GM21390 (cell line): ENCODE results near the gene SNX24.
"Not testable (repeated sequence)": the region's sequence is repeated elsewhere in the genome, so short reads cannot be mapped to it uniquely, and the experiment has no call there.

Experiments
- ATAC-seq: cut with Tn5 transposase; IDR thresholded peaks from one replicate; pipeline ENCODE4 v1.9.1; 2021; ENCODE audit not compliant: unreplicated experiment

SNX24 gene

GRCh38 chr5:122957457-122957856, 112.0 kb downstream of the SNX24 start:
- no peak for ATAC-seq

GRCh38 chr5:122959740-122960445, 114.5 kb downstream of the SNX24 start:
- no peak for ATAC-seq

- no peak for ATAC-seq
Observed at GRCh38 chr5:122963305-122963704, 117.9 kb downstream of the SNX24 start.

GRCh38 chr5:122965111-122965510, 119.7 kb downstream of the SNX24 start:
- ATAC-seq = no peak

GRCh38 chr5:122967085-122967484, 121.7 kb downstream of the SNX24 start:
- no peak for ATAC-seq

GRCh38 chr5:122967625-122968024, 122.2 kb downstream of the SNX24 start:
- ATAC-seq = peak; percentile 82

GRCh38 chr5:122968056-122968455, 122.6 kb downstream of the SNX24 start:
- not testable (repeated sequence) for ATAC-seq

GRCh38 chr5:122971333-122971732, 125.9 kb downstream of the SNX24 start:
- ATAC-seq = no peak

GRCh38 chr5:122972877-122973276, 127.5 kb downstream of the SNX24 start:
- no peak for ATAC-seq

GRCh38 chr5:122973759-122974158, 128.3 kb downstream of the SNX24 start:
- not testable (repeated sequence) for ATAC-seq

GRCh38 chr5:122974251-122974650, 128.8 kb downstream of the SNX24 start:
- not testable (repeated sequence) for ATAC-seq

GRCh38 chr5:122977319-122977718, 131.9 kb downstream of the SNX24 start:
- no peak for ATAC-seq

GRCh38 chr5:122978068-122978467, 132.7 kb downstream of the SNX24 start:
- ATAC-seq = no peak

- ATAC-seq = no peak
Observed at GRCh38 chr5:122978644-122979297, 133.4 kb downstream of the SNX24 start.

- no peak for ATAC-seq
Observed at GRCh38 chr5:122981846-122982245, 136.4 kb downstream of the SNX24 start.

- ATAC-seq = no peak
Observed at GRCh38 chr5:122982376-122982775, 137.0 kb downstream of the SNX24 start.

- no peak for ATAC-seq
Observed at GRCh38 chr5:122984425-122984824, 139.0 kb downstream of the SNX24 start.

GRCh38 chr5:122985006-122985700, 139.7 kb downstream of the SNX24 start:
- ATAC-seq = no peak

- ATAC-seq = peak; percentile 95
Observed at GRCh38 chr5:122985954-122986721, 140.7 kb downstream of the SNX24 start.

GRCh38 chr5:122996091-122996490, 150.7 kb downstream of the SNX24 start:
- ATAC-seq = no peak

- no peak for ATAC-seq
Observed at GRCh38 chr5:122997294-122997693, 151.9 kb downstream of the SNX24 start.
